B cell (primary cell): ENCODE results near the gene HMGB2. TPM values are rescaled to one million over a fixed set of nuclear protein-coding genes. Genes with fewer than 3 reads are reported as not detected.

Experiments used
- ATAC-seq: fragments of 200-7000 bp; cut with Tn5 transposase; one replicate; pipeline ENCODE4 v1.10.0; 2021; ENCODE audit warnings: low read depth, mild to moderate bottlenecking, moderate number of reproducible peaks, moderate library complexity
- CTCF ChIA-PET: fragments of 350-600 bp; sonication (Branson Sonifier 250); formaldehyde crosslinking; loops from one replicate; lab custom pipeline; 2021; ENCODE audit warnings: antibody characterized with exemption, inconsistent platforms; lab: Charles Lee
- POLR2A ChIA-PET: fragments of 350-600 bp; sonication (Branson Sonifier 250); formaldehyde crosslinking; loops from one replicate; lab custom pipeline; 2021; ENCODE audit warnings: antibody characterized with exemption; lab: Charles Lee
- DNase-seq: peaks from one replicate; pipeline ENCODE4 v3.0.0; 2013
- H2AFZ ChIP-seq: 2 replicates; pipeline ENCODE4 v1.6.1; 2012; ENCODE audit warnings: mild to moderate bottlenecking, low read depth, low read length; ENCODE audit not compliant: insufficient read depth, poor library complexity, severe bottlenecking
- H3K27ac ChIP-seq, 2 donors: 1 replicate in 1 of 2; 2 replicates in 1 of 2; pipeline ENCODE4 v1.5.1; 2012 to 2013; ENCODE audit warnings: low read length in 2 of 2, mild to moderate bottlenecking in 2 of 2, moderate library complexity in 1 of 2
- H3K27me3 ChIP-seq, 4 experiments: fragments of 200-600 bp in 1 of 4; sonication (generic) in 1 of 4; replicated peaks in 1 of 4; 1 replicate in 2 of 4; 2 replicates in 2 of 4; pipeline versions ENCODE4 v1.6.1 to v1.7.0; 2013 to 2016; ENCODE audit warnings: low read length in 3 of 4, mild to moderate bottlenecking in 2 of 4, mixed read lengths in 1 of 4, moderate library complexity in 1 of 4; ENCODE audit not compliant: insufficient read depth in 4 of 4, control insufficient read depth in 3 of 4; ENCODE audit errors: control extremely low read depth in 1 of 4
- H3K36me3 ChIP-seq, 2 experiments: replicated peaks in 1 of 2; 1 replicate in 1 of 2; 2 replicates in 1 of 2; pipeline versions ENCODE4 v1.6.1 to v1.7.1; 2013; ENCODE audit warnings: low read length in 1 of 2; ENCODE audit not compliant: insufficient read depth in 2 of 2, control insufficient read depth in 1 of 2; ENCODE audit errors: control extremely low read depth in 1 of 2, extremely low read depth in 1 of 2
- H3K4me1 ChIP-seq, 2 donors: fragments of 200-600 bp in 1 of 2; sonication (generic) in 1 of 2; 1 replicate in 1 of 2; 2 replicates in 1 of 2; pipeline versions ENCODE4 v1.5.1 to v1.6.1; 2013 to 2017; ENCODE audit warnings: low read length in 2 of 2; ENCODE audit not compliant: control insufficient read depth in 2 of 2, insufficient read depth in 2 of 2
- H3K4me2 ChIP-seq: replicated peaks from 2 replicates; pipeline ENCODE3; 2012; ENCODE audit warnings: mild to moderate bottlenecking, low read depth, low read length; ENCODE audit not compliant: poor library complexity, severe bottlenecking
- H3K4me3 ChIP-seq, 5 experiments: fragments of 200-600 bp in 1 of 5; sonication (generic) in 1 of 5; 1 replicate in 3 of 5; 2 replicates in 2 of 5; pipeline versions ENCODE4 v1.5.1 to v1.7.0; 2011 to 2016; ENCODE audit warnings: low read length in 4 of 5, mild to moderate bottlenecking in 4 of 5, low read depth in 2 of 5, control low read depth in 1 of 5, moderate library complexity in 1 of 5; ENCODE audit not compliant: insufficient read depth in 1 of 5; ENCODE audit errors: control extremely low read depth in 1 of 5, extremely low read depth in 1 of 5
- H3K79me2 ChIP-seq: fragments of 200-600 bp; sonication (generic); one replicate; pipeline ENCODE4 v1.6.0; 2016; ENCODE audit warnings: low read length; ENCODE audit not compliant: control insufficient read depth, insufficient read depth
- H3K9ac ChIP-seq: fragments of 200-600 bp; sonication (generic); 2 replicates; pipeline ENCODE4 v1.6.1; 2017; ENCODE audit warnings: mild to moderate bottlenecking, low read length, moderate library complexity
- H3K9me3 ChIP-seq, 3 donors: one replicate each; pipeline versions ENCODE4 v1.6.1 to v1.7.1; 2013; ENCODE audit warnings: low read length in 2 of 3; ENCODE audit not compliant: control insufficient read depth in 2 of 3, insufficient read depth in 1 of 3; ENCODE audit errors: control extremely low read depth in 1 of 3
- H4K20me1 ChIP-seq: 2 replicates; pipeline ENCODE4 v1.6.0; 2012; ENCODE audit warnings: mild to moderate bottlenecking, low read length; ENCODE audit not compliant: insufficient read depth, control insufficient read depth, poor library complexity, severe bottlenecking
- H3K27ac Mint-ChIP-seq: one replicate; pipeline ENCODE4 v1.8.0; 2021; ENCODE audit warnings: mixed read lengths
- H3K27me3 Mint-ChIP-seq: one replicate; pipeline ENCODE4 v1.8.0; 2021; ENCODE audit warnings: mixed read lengths
- H3K4me1 Mint-ChIP-seq: one replicate; pipeline ENCODE4 v1.8.0; 2021; ENCODE audit warnings: mixed read lengths
- H3K4me3 Mint-ChIP-seq: one replicate; pipeline ENCODE4 v1.8.0; 2021; ENCODE audit warnings: mixed read lengths
- H3K9me3 Mint-ChIP-seq: one replicate; pipeline ENCODE4 v1.8.0; 2022; ENCODE audit warnings: mixed read lengths; ENCODE audit not compliant: insufficient read depth
- CTCF ChIP-seq: fragments of 200-600 bp; IDR thresholded peaks from one replicate; pipeline ENCODE4 v1.8.0; 2022; ENCODE audit warnings: antibody characterized with exemption, mild to moderate bottlenecking
- EZH2 ChIP-seq: IDR thresholded peaks from 2 replicates; pipeline ENCODE4 v1.6.1; 2012; ENCODE audit warnings: borderline replicate concordance, low read depth, mild to moderate bottlenecking, moderate library complexity, low read length; ENCODE audit not compliant: insufficient read depth, poor library complexity, severe bottlenecking
- WGBS: methylation state at CpG from one replicate; pipeline ENCODE4 v1.1.5; 2013; ENCODE audit warnings: missing lambda C conversion rate; ENCODE audit not compliant: insufficient coverage; 5-methylcytosine and 5-hydroxymethylcytosine counted together
- intact Hi-C: fragments of 100-400 bp; cut with micrococcal nuclease; formaldehyde crosslinking; loops from one replicate; pipeline ENCODE4 v1.10.0; 2022
- polyA plus RNA-seq: library from polyadenylated mRNA; depleted of rRNA; stranded (reverse); fragments of >200 nt; gene quantifications from 2 replicates; pipeline ENCODE4 v1.2.3, GENCODE V29; 2012
- total RNA-seq, 2 donors: library from RNA; stranded (reverse); fragments of 120-200 nt in 1 of 2; gene quantifications; 1 replicate in 1 of 2; 2 replicates in 1 of 2; pipeline versions ENCODE4 v1.2.3 to v1.2.4, GENCODE V29; 2013 to 2022

The HMGB2 gene
- total and polyA plus RNA-seq, 2 donors (not counting 1 experiment from before 2014, with no cell fraction given) = 44.1 to 82.5 TPM

DNA sequence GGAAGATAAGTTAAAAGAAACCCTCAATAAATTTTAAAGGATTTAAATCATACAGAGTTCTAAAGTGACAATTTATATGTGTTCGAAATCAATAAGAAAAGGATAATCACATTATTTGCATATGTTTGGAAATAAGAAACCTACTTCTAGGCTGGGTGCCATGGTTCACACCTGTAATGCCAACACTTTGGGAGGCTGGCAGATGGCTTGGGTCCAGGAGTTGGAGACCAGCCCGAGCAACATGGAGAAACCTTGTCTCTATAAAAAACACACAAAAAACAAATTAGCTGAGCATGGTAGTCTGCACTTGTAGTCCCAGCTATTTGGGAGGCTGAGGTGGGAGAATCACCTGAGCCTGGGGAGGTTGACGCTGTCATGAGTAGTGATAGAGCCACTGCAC lies 28.5 kb upstream of the HMGB2 start:
- ChIA-PET CTCF (no interaction called here), POLR2A (no interaction called here)
- DNase-seq (no peak), ATAC-seq (no peak)
- no peak for TF ChIP-seq CTCF
- no peak for TF ChIP-seq EZH2
- Histone ChIP-seq H3K9me3 (peaks cover 0 to 4% (median 0%) of the 10 kb centered on the region in 3 donors), H3K4me1 (no peaks in the 10 kb centered on the region), H3K4me2 (no peak overlapping the region), H2AFZ (no peak overlapping the region), H3K27me3 (no peaks in the 10 kb centered on the region), H4K20me1 (no peaks in the 10 kb centered on the region), H3K9ac (no peak overlapping the region), H3K79me2 (no peaks in the 10 kb centered on the region), H3K27ac (no peak overlapping the region), H3K4me3 (no peak overlapping the region), H3K36me3 (no peaks in the 10 kb centered on the region)
- intact Hi-C loops = no loop called here
- no CpG with 5 or more reads among the region's 3 CpGs for WGBS
- Mint-ChIP-seq H3K9me3 (no peaks in the 10 kb centered on the region), H3K27ac (no peak overlapping the region), H3K27me3 (no peaks in the 10 kb centered on the region), H3K4me3 (no peak overlapping the region), H3K4me1 (no peaks in the 10 kb centered on the region)

- Histone ChIP-seq H3K79me2 (no peaks in the 10 kb centered on the region), H3K4me2 (no peak overlapping the region), H3K27me3 (no peaks in the 10 kb centered on the region), H4K20me1 (no peaks in the 10 kb centered on the region), H3K4me3 (no peak overlapping the region), H3K9me3 (peaks cover 0 to 4% (median 0%) of the 10 kb centered on the region in 3 donors), H3K36me3 (no peaks in the 10 kb centered on the region), H3K9ac (no peak overlapping the region), H3K4me1 (no peaks in the 10 kb centered on the region), H3K27ac (no peak overlapping the region), H2AFZ (no peak overlapping the region)
- ATAC-seq = no peak
- intact Hi-C loops = no loop called here
- Mint-ChIP-seq H3K4me1 (no peaks in the 10 kb centered on the region), H3K4me3 (no peak overlapping the region), H3K9me3 (no peaks in the 10 kb centered on the region), H3K27me3 (no peaks in the 10 kb centered on the region), H3K27ac (no peak overlapping the region)
- CTCF ChIA-PET = interaction anchor here (0.8 to 0.9 kb wide), 2 partner anchors 26 to 60 kb away, joined by 3 read pairs; partner anchors contain the start of gene HMGB2
- WGBS = 88% methylated on average over 1 of the region's 5 CpGs
- POLR2A ChIA-PET = no interaction called here
- no peak for DNase-seq
- TF ChIP-seq EZH2 (no peak), CTCF (no peak)
Measured at GRCh38 chr4:173360587-173361221, 26.5 kb upstream of the HMGB2 start.
